Prostate gland (tissue), 2 donors: ENCODE measurements around the gene MAP7D1.

Source experiments
- CTCF ChIP-seq, 4 experiments: fragments of 200-600 bp in 2 of 4; fragments of 450-650 bp in 2 of 4; sonication (generic) in 2 of 4; IDR thresholded peaks; 1 replicate in 3 of 4; 2 replicates in 1 of 4; pipeline ENCODE4 v1.5.1; 2016 to 2019; ENCODE audit warnings: antibody characterized with exemption in 4 of 4, mild to moderate bottlenecking in 2 of 4, moderate library complexity in 2 of 4
- POLR2A ChIP-seq: fragments of 450-650 bp; IDR thresholded peaks from one replicate; pipeline ENCODE4 v1.6.1; 2016; ENCODE audit warnings: antibody characterized with exemption, mild to moderate bottlenecking
- POLR2AphosphoS5 ChIP-seq: sonication (generic); formaldehyde crosslinking; IDR thresholded peaks from one replicate; pipeline ENCODE4 v1.6.1; 2017; ENCODE audit warnings: antibody characterized with exemption

GRCh38 chr1:36142121-36142520 lies 13.8 kb upstream of the MAP7D1 start:
- no peak for TF ChIP-seq POLR2AphosphoS5
- TF ChIP-seq CTCF (IDR thresholded peaks at IDR 0.05): no peak
- no peak for TF ChIP-seq POLR2A
